Stimulated activated CD4-positive, alpha-beta T cell treated with anti-CD3 and anti-CD28 coated beads, Interleukin-12 subunit alpha, Interleukin-12 subunit beta, amount 100 ng/mL, for 24 hours (primary cell): ENCODE results near the gene SLC4A4.

Experiments
- DNase-seq, 2 experiments: peaks; one replicate each; pipeline ENCODE4 v3.0.0-alpha.2; 2020; ENCODE audit warnings: low read depth in 2 of 2

The SLC4A4 gene

DNA sequence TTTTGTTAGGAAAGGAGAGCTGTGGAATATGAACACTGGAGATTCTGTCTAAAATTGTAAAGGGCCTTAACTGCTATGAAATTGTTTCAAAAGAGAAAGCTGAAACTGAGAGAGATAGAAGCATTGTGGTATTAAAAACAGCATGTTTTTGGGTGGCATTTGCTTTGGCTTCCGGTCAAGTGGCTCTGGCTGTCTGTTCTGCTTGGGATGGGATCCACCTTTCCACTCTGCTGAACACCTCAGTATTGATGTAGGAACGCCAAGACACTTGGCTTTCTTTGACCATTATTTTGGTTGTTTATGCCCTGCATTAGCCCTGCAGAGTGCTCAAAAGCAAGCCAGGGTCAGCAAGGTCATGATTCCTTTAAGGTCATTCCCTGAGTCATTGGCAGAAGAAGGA is 199.7 kb downstream of the SLC4A4 start:
- no peak for DNase-seq

DNA sequence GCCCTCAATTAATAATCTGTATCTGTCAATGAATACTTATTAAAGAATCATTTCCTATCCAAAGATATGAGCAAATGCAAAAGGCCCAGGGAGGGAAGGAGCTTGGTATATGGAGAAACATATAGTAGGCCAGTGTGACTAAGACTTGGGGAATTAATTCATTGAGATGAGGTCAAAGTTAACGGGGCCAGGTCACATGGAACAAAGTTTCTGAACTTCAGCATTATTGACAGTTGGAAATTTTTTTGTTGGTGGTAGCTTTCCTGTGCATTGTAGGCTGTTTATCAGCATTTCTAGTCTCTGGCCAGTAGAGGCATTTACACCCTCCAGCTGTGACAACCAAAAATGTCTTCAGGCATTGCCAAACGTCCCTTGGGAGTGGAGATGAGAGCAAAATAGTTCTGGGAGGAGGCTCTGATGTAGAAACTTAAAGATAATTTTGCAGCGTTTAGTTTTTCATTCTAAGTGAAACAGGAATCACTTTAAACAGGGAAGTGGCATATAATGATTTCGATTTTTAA is 202.0 kb downstream of the SLC4A4 start:
- DNase-seq = no peak

DNA sequence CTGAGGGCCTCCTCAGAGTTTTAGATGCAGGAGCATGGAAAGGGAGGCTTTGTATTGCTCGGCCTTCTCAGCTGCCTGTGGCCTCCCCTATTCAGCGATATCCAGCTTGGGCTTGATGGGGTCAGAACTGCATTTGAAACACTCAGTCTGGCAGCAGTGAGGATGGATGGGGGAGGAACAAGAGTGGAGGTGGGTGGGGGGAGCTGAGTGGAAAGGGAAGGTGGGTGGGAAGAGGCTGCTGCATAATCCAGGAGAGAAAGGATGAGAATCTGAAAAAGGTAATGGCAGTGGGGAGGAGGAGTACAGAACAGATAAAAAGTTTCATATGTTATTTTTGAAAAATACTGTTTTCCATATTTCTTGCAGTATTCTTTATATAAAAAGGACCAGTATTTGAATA is 202.7 kb downstream of the SLC4A4 start:
- no peak for DNase-seq

DNA sequence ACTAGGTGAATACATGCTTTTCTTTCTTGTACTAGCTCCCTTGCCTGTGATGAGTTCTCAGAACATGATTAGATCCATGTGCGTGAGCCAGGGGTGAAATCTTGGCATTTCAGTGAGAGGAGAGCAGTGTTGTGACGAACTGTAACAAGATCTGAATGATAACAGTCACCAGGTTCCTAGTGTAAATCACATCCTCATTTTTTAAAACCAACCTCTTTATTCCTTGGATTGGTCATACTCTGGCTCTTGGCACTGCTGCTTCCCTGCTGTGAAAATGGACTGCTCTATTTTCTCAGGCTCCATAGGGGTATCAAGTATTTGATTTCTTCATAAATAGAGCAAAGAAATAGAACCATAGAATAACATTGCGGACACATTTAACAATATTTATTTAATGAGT is 206.3 kb downstream of the SLC4A4 start:
- DNase-seq = no peak

DNA sequence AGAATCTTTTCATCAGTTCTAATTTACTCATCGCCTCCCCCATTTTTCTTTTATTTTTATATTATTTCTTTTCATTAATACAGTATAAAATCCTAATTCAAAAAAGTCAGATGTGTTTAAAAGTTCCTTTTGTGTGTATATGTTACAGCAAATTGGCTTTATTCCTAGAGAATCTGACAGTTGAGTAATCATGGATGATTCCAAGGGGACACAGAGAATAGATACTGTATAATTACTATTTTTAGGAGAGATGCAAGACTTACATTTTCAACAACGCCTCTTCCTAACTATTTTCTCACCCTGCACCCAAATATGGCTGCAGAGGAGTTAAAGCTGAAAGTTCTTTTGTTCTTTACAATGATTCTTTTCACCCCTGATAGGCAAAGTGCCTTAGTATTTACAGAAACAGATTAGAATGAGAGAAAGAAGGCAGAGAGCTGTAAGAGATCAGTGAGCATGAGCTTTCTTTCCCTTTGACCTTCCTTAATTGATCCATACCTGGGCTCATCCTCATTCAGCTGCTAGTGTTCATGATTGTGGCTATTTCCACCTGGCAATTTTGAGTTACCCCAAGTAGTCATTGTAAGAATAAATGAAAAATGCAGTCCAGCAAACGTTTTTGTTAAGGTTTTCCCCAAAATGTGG is 210.8 kb downstream of the SLC4A4 start:
- no peak for DNase-seq

DNA sequence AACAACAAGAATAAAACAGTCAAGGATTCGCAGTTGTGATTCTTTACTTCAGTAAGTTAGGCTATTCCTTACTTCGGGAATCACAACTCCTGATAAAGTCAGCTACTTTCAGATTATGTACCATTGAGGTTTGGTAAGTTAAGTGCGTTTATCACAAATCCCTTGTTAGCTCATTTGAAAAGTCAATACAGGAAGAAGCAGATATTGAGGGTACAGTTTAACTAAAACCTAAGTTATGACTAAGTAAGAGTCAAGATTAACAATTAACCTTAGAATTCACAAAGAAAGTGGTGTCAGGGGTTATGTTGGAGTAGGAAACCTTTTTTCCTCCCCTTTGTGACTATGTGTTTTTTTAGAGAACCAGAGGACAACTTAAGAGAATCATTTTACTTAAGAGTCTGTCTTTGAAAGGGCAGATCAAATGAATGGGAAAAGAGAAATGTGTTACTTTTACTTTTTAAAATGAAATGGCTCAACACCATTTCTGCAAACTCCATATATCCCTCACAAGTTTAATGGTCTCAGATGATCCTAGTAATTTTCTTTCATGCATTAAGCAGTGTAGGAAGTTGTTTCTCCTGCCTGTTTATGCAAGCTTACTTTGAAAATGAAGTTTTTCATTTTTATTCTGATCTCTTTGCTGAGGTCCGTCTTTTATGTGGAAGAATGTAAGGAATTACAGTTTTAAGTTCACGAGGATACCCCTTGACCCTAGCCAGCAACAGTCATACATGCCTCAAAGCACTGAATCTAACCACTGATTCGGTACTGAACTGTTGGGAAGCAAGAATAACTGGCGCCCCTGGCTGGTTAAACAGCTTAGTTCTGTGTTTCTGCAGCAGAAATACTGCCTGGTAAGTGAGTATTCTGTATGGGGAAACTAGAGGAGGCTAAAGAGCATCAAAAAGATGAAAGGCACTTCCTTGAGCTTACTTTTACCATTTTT is 211.7 kb downstream of the SLC4A4 start:
- DNase-seq = no peak

DNA sequence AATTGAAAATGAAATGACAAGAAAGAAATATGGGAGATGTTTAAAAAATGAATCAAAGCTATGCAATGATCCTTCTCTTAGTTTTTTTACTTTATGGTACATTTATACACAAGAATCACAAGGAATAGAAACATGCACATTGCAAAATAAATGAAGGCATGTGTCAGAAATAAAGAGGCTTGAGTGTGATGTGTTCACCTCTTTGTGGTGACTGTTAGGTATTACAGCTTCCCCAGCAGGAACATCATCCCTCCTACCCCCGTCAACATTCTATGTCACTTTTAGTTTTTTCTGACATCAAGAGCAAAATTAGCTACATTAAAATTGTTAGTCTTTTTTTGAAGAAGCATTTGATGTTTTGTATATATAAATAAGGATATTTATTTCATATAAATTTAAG is 214.8 kb downstream of the SLC4A4 start:
- no peak for DNase-seq

DNA sequence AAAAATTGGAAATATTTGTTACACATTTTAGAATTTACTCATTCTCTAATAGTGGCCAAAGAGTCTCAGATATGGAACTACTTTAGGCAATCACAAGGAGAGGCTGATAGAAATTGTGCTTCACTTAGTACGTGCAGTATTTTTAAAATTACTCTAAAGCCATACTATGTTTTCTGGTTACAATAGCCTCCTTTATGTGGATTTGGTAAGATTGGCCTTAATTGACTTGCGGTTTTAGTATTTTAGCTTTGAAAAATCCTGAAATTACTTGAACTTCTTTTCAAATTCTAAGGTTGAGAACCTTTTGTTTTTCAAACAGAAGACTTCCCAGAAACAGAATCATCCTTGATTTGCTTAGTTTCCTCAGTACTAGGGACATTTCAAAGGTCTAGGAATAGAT is 215.2 kb downstream of the SLC4A4 start:
- no peak for DNase-seq

DNA sequence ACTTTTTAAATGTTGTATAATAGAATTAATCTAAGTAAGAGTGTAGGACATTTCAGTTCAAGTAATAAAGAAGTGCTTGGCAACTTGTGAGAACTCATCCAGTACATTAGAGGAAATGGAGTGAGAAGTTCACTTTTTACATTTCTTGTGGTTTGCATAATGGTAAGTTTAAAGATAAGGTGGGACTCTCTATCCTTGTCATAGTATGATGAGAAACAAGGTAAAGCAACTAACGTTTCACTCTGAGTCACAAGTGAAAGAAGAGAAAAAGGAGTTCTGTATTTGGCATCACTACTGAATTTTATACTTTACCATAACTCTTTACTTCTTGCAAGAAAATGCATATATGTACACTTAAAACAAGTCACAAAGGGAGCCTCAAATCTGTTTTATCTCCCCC is 219.4 kb downstream of the SLC4A4 start:
- no peak for DNase-seq

DNA sequence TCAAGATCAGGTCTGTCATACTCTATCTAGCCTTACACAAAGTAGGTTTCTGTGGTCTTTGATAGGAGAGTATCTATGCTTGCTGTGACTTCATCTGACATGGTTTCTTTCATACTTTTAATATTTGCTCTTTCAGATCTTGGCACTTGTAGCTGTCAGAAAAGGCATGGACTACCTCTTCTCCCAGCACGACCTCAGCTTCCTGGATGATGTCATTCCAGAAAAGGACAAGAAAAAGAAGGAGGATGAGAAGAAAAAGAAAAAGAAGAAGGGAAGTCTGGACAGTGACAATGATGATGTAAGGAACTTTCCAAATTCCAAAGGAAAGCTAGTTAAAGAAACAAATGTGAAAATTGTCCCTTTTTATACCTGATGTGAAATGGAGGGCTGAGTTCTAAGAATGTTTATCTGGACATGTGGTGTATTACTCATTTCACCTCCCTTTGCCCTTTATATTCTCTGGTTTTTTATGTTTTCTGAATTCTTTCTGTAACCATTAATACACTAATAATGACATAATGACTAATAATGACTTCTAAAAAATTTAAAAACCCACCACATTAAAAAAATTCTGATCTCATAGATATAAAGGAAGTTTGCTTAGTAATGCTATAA is 221.2 kb downstream of the SLC4A4 start:
- DNase-seq = no peak

DNA sequence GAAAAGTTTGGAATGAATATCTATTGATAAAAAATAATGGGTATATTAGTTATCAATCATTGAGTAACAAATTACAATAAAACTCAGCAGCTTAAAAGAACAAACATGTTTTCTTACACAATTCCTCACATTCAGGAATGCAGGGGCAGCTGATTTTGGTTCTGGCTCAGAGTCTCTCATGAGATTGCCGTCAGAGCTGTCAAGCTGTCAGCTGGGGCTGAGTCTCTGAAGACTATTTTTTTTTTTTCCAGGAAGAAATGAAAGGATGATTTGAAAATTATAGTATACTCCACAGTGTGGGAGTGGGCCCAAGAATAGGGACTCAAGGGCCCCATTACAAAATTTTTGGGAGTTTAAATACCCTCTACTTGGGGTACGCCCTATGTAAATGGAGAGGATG is 226.0 kb downstream of the SLC4A4 start:
- no peak for DNase-seq

DNA sequence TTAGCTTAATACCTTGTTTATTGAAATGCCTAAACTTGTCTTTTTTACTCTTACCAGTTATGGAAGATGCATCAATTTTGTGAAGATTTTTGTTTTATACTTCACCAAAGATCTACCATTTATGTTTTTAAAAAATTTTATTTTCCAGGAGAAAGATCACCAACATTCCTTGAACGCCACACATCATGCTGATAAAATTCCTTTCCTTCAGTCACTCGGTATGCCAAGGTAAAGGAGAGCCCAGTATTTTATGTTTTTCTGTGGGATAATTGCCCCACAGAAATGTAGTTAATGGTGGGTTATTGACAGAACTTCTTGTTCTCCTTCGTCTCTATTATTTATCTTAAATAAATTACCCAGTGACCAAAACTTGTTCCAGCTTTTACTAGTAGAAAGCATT is 228.0 kb downstream of the SLC4A4 start:
- DNase-seq = no peak

DNA sequence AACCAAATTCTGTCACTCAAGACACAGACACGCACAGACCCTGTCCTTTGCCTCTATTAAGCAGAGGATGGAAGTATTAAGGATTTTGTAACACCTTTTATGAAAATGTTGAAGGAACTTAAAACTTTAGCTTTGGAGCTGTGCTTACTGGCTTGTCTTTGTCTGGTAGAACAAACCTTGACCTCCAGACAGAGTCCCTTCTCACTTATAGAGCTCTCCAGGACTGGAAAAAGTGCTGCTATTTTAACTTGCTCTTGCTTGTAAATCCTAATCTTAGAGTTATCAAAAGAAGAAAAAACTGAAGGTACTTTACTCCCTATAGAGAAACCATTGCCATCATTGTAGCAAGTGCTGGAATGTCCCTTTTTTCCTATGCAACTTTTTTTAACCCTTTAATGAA is 229.3 kb downstream of the SLC4A4 start:
- no peak for DNase-seq

DNA sequence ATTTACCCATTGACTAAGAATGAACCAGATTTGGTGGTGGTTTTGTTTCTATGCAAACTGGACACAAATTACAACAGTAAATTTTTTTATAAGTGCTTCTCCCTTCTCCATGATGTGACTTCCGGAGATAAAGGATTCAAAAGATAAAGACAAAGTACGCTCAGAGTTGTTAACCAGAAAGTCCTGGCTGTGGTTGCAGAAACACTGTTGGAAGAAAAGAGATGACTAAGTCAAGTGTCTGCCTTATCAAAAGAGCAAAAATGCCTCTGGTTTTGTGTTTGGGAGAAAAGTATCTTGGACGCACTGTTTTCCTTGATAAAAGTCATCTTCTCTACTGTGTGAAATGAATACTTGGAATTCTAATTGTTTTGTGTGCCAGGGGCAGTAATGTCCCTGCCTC is 231.7 kb downstream of the SLC4A4 start:
- no peak for DNase-seq

DNA sequence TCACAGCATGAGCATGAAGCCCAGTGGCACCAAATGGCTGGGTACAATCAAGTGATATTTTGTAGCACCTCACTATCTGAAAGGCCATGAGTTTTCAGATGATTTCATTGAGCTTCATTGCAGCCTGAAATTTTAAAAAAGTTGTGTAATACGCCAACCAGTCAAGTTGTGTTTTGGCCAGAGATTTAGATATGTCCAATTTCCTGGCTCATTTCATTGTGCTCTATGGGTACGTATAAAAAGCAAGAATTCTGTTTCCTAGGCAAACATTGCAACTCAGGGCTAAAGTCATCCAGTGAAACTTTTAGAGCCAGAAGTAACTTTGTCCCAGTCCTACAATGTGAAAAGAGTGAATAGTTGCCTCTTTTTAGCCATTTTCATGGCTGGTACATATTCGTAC is 232.5 kb downstream of the SLC4A4 start:
- DNase-seq = no peak

DNA sequence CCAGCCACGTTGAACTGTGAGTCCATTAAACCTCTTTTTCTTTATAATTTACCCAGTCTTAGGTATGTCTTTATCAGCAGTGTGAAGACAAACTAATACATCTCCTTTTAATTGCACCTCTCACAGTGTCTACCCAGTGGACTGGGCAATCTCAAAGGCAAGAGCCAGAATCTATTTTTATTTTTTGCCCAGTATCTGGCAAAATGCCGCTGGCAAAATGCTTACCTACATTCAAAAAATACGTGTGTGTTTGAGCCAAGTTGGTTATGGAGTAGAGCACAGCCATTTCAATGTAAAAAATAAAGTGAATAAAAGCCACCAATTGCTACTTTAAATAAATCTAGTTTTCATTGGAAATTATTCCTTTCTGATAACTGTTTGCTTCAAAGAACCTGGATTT is 245.2 kb downstream of the SLC4A4 start:
- no peak for DNase-seq

DNA sequence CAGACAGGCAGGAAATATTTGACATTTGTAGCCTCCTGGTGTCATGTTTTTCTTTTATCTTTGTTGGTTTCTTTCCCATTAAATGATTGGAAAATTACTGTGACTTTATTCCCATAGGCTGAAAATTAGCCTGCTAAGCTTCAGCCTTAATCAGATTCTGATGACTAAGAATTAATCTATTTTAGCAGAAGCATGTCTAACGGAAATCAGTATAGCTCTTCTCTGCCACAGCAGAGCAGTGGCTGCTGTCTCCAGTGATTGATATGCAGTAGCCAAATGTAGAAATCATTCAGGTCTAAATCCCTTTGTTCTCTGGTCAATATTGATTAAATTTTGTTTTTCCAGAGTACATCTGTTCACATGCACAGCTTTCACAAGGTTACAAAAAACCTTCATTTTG is 245.8 kb downstream of the SLC4A4 start:
- no peak for DNase-seq

DNA sequence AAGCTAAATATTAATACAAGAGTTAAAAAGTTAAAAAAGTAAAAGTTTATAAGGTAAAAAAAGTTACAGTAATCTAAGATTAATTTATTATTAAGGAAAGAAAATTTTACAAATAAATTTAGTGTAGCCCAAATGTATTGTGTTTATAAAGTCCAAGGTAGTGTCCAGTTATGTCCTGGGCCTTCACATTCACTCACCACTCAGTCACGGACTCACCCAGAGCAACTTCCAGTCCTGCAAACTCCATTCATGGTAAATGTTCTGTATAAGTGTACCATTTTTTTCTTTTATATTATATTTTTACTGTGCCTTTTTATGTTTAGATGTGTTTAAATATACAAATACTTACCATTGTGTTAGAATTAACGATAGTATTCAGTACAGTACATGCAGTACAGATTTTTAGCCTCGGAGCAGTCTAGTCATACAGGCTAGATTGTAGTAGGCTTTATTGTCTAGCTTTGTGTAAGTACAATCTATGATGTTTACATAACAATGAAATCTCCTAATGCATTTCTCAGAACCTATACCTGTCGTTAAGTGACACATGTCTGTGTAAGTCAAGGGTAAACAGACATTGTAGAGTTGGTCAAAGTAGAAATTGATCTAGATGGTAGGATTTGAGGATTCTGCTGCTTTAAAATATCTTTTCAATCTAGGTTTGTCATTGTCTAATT is 247.4 kb downstream of the SLC4A4 start:
- DNase-seq = no peak

DNA sequence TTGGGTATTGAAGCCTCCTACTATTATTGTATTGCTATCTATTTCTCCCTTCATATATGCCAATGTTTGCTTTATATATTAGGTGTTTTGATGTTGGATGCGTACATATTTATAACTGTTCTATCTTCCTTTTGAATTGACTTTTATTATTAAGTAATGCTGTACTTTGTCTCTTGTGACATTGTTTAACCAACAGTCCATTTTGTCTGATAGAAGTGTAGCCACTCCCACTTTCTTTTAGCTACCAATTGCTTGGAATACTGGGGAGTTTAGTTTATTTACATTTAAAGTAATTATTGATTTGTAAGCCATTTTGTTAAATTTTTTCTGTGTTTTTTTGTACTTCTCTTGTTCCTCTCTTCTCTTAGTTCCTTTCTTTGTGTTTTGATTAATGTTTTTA is 249.2 kb downstream of the SLC4A4 start:
- no peak for DNase-seq

DNA sequence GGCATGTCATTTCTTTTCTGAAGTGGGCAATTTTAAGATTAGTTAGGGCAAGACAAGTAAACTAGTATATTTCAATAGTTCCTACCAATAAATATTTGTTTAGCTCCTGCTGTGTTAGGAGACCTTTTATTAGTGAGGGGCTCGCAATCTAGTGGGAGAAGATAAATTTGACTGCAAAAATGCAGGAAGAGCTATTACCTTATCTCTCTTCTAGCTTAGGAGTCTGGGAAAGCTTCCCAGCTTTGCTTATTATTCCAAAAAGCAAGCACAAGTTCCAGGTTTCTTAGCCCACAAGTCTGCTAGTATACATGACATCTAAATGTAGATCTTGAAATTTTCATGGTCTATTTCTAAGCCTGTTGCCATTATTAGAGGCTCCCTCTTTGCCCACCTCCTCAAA is 254.0 kb downstream of the SLC4A4 start:
- DNase-seq = no peak

DNA sequence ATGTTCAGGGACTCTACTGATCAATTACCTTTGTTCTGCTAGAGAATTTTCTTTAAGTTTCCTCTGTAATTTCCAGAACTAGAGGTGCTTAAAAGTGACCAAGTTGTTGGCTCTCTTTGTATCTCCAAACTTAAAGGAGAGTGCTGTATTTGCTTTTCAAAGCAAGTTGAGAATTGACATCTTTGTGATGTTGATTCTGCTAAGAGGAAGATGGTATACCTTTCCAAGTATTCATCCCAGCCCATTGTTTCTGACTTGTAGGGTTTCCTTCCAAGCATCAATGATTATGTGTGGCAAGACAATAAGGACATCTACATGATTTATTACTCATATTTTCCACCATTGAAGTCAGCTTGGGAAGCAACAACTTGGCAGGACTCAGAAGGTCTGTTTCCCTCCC is 254.5 kb downstream of the SLC4A4 start:
- DNase-seq = no peak

DNA sequence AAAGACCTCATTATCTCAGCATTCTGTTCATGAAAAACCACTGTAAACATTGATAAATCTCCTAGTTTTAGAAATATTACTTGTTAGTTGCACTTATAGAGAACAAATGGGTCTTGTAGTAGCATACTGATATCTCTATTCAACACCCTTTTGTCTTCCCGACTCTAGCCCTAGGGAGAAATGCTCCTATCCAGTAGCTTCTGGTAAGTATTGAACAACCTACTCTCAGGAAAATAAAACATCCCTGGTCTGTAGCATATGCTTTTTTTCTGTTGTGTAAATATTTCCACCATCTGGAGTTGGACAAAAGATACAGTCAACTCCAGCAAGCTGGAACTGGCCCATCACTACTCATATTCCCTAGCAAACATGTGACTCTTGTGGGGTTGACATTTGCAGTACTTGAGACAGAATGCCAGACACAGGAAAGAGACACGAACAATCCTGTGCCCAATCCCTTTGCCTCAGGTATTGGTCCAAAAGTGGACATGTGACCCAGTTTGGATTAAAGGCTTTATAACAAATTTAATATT is 256.8 kb downstream of the SLC4A4 start:
- DNase-seq = no peak
